KMS-11 (cell line): ENCODE results near the gene TTC39A.
"Not testable (repeated sequence)": the region's sequence is repeated elsewhere in the genome, so short reads cannot be mapped to it uniquely, and the experiment has no call there.

ENCODE experiments used
- H2AFZ ChIP-seq: fragments of 200-600 bp; sonication (generic); 2 replicates; pipeline ENCODE4 v1.6.1; 2016; ENCODE audit warnings: antibody characterized with exemption, mixed run types, low read depth
- H3K27ac ChIP-seq: fragments of 200-600 bp; sonication (generic); 2 replicates; pipeline ENCODE4 v1.6.1; 2016; ENCODE audit warnings: mild to moderate bottlenecking, mixed run types
- H3K27me3 ChIP-seq: fragments of 200-600 bp; sonication (generic); 2 replicates; pipeline ENCODE4 v1.6.1; 2017; ENCODE audit warnings: mild to moderate bottlenecking, low read depth, mixed run types, moderate library complexity; ENCODE audit not compliant: insufficient read depth
- H3K36me3 ChIP-seq: fragments of 200-600 bp; sonication (generic); 2 replicates; pipeline ENCODE4 v1.6.1; 2017; ENCODE audit warnings: mild to moderate bottlenecking, mixed run types; ENCODE audit not compliant: insufficient read depth
- H3K4me1 ChIP-seq: fragments of 200-600 bp; sonication (generic); 2 replicates; pipeline ENCODE4 v1.6.1; 2016; ENCODE audit warnings: mild to moderate bottlenecking, low read depth, mixed run types; ENCODE audit not compliant: poor library complexity, severe bottlenecking
- H3K4me2 ChIP-seq: fragments of 200-600 bp; sonication (generic); 2 replicates; pipeline ENCODE4 v1.7.0; 2016; ENCODE audit warnings: mild to moderate bottlenecking, mixed run types
- H3K4me3 ChIP-seq: fragments of 200-600 bp; sonication (generic); IDR thresholded peaks from 2 replicates; pipeline ENCODE4 v1.6.1; 2017; ENCODE audit warnings: low read depth, low read length, mixed read lengths; ENCODE audit not compliant: insufficient read depth
- H3K79me2 ChIP-seq: fragments of 200-600 bp; sonication (generic); 2 replicates; pipeline ENCODE4 v1.6.1; 2016; ENCODE audit warnings: low read depth, mixed run types; ENCODE audit not compliant: insufficient read depth
- H3K9ac ChIP-seq: fragments of 200-600 bp; sonication (generic); 2 replicates; pipeline ENCODE4 v1.6.1; 2016; ENCODE audit warnings: mild to moderate bottlenecking, mixed run types
- H4K20me1 ChIP-seq: fragments of 200-600 bp; sonication (generic); 2 replicates; pipeline ENCODE4 v1.6.1; 2016; ENCODE audit warnings: mild to moderate bottlenecking, mixed run types; ENCODE audit not compliant: insufficient read depth
- CTCF ChIP-seq: fragments of 200-600 bp; sonication (generic); conservative IDR thresholded peaks from 2 replicates; pipeline ENCODE4 v1.6.1; 2017; ENCODE audit warnings: low read depth, mild to moderate bottlenecking, antibody characterized with exemption, low read length, moderate library complexity, mixed read lengths

Gene TTC39A

GRCh38 chr1:51325878-51326755 lies 4.2 kb downstream of the TTC39A start:
- no peaks in the 10 kb centered on the region for H3K36me3 ChIP-seq
- H3K9ac ChIP-seq: no peak overlapping the region
- no peak for TF ChIP-seq CTCF
- no peak overlapping the region for H3K4me3 ChIP-seq
- H3K4me1 ChIP-seq: peaks cover under 1% of the 10 kb centered on the region
- H3K27ac ChIP-seq: no peak overlapping the region
- H3K27me3 ChIP-seq: no peaks in the 10 kb centered on the region
- no peak overlapping the region for H3K4me2 ChIP-seq
- H2AFZ ChIP-seq: no peak overlapping the region
- H3K79me2 ChIP-seq: no peaks in the 10 kb centered on the region
- no peaks in the 10 kb centered on the region for H4K20me1 ChIP-seq

GRCh38 chr1:51325391-51325790 lies 5.0 kb downstream of the TTC39A start:
- no peaks in the 10 kb centered on the region for H3K27me3 ChIP-seq
- no peaks in the 10 kb centered on the region for H4K20me1 ChIP-seq
- no peak overlapping the region for H3K4me2 ChIP-seq
- no peaks in the 10 kb centered on the region for H3K79me2 ChIP-seq
- H3K9ac ChIP-seq: no peak overlapping the region
- no peak overlapping the region for H3K27ac ChIP-seq
- H3K36me3 ChIP-seq: no peaks in the 10 kb centered on the region
- H3K4me1 ChIP-seq: no peaks in the 10 kb centered on the region
- TF ChIP-seq CTCF: no peak
- H2AFZ ChIP-seq: no peak overlapping the region
- no peak overlapping the region for H3K4me3 ChIP-seq

GRCh38 chr1:51325011-51325385 lies 5.4 kb downstream of the TTC39A start:
- not testable (repeated sequence) for H4K20me1 ChIP-seq, H3K4me2 ChIP-seq, H2AFZ ChIP-seq, H3K36me3 ChIP-seq, H3K9ac ChIP-seq, H3K4me3 ChIP-seq, H3K79me2 ChIP-seq, H3K27me3 ChIP-seq, H3K4me1 ChIP-seq, H3K27ac ChIP-seq

GRCh38 chr1:51324251-51325010 lies 5.9 kb downstream of the TTC39A start:
- H3K4me1 ChIP-seq: no peaks in the 10 kb centered on the region
- H3K79me2 ChIP-seq: no peaks in the 10 kb centered on the region
- H3K4me3 ChIP-seq: no peak overlapping the region
- H3K27me3 ChIP-seq: no peaks in the 10 kb centered on the region
- no peaks in the 10 kb centered on the region for H3K36me3 ChIP-seq
- TF ChIP-seq CTCF: no peak
- H2AFZ ChIP-seq: no peak overlapping the region
- no peak overlapping the region for H3K4me2 ChIP-seq
- no peak overlapping the region for H3K27ac ChIP-seq
- no peaks in the 10 kb centered on the region for H4K20me1 ChIP-seq
- no peak overlapping the region for H3K9ac ChIP-seq

GRCh38 chr1:51323778-51324177 lies 6.6 kb downstream of the TTC39A start:
- Histone ChIP-seq H3K27me3 (no peaks in the 10 kb centered on the region), H3K9ac (no peak overlapping the region), H3K4me1 (no peaks in the 10 kb centered on the region), H4K20me1 (no peaks in the 10 kb centered on the region), H3K36me3 (no peaks in the 10 kb centered on the region), H2AFZ (no peak overlapping the region), H3K79me2 (no peaks in the 10 kb centered on the region), H3K4me3 (no peak overlapping the region), H3K4me2 (no peak overlapping the region), H3K27ac (no peak overlapping the region)
- TF ChIP-seq CTCF: no peak
